ENCODE results near the gene ADGRD1.

Gene ADGRD1

GRCh38 chr12:131176266-131176665 is 222.6 kb downstream of the ADGRD1 start:
- DNase-seq = no peak

- DNase-seq = no peak
These were observed 223.2 kb downstream of the ADGRD1 start for GRCh38 chr12:131176926-131177325.

GRCh38 chr12:131177599-131177998 is 223.9 kb downstream of the ADGRD1 start:
- DNase-seq = no peak

GRCh38 chr12:131187602-131188001 is 233.9 kb downstream of the ADGRD1 start:
- DNase-seq = no peak

- no peak for DNase-seq
These were observed 234.7 kb downstream of the ADGRD1 start for GRCh38 chr12:131188131-131189050.

- DNase-seq = no peak
These were observed 236.1 kb downstream of the ADGRD1 start for GRCh38 chr12:131189781-131190180.

- DNase-seq = no peak
These were observed 237.3 kb downstream of the ADGRD1 start for GRCh38 chr12:131190965-131191364.

Data from C1 segment of cervical spinal cord (tissue), 14 donors.